GM12878 (cell line): ENCODE data around the gene MAP2K7. TPM values are rescaled to one million over a fixed set of nuclear protein-coding genes. Genes with fewer than 3 reads are reported as not detected.

Experiments
- ATAC-seq: fragments of 200-7000 bp; cut with Tn5 transposase; 3 replicates; pipeline ENCODE4 v1.9.1; 2020; ENCODE audit warnings: mild to moderate bottlenecking, moderate library complexity
- BruUV-seq: library from RNA; stranded (reverse); fragments of 400-500 nt; replicated peaks from 2 replicates; lab custom pipeline; 2021; lab: Mats Ljungman, UMichigan
- CTCF ChIA-PET: fragments of 300-600 bp; sonication (Branson Sonifier 250); formaldehyde crosslinking; extraction: SDS; loops from one replicate; lab custom pipeline; 2021; ENCODE audit warnings: inconsistent platforms; lab: Yijun Ruan, JAX
- POLR2A ChIA-PET: fragments of 350-600 bp; formaldehyde crosslinking; extraction: SDS; loops from one replicate; lab custom pipeline; 2021; ENCODE audit warnings: inconsistent platforms; lab: Charles Lee
- RAD21 ChIA-PET: fragments of 300-600 bp; sonication (Branson Sonifier 250); formaldehyde crosslinking; loops from one replicate; lab custom pipeline; 2023; ENCODE audit warnings: antibody characterized with exemption; ENCODE audit not compliant: unreplicated experiment; lab: Charles Lee
- SMC1A ChIA-PET: fragments of 300-600 bp; sonication (Branson Sonifier 250); formaldehyde crosslinking; loops from one replicate; lab custom pipeline; 2023; ENCODE audit not compliant: unreplicated experiment, uncharacterized antibody; lab: Charles Lee
- DNase-seq: peaks from one replicate; pipeline ENCODE4 v3.0.0-alpha.2; 2011; ENCODE audit warnings: low read depth, low spot score
- FAIRE-seq: peaks from 3 replicates; lab custom pipeline; 2011; peaks lifted over from hg19 to GRCh38; lab: Jason Lieb, UNC
- H2AFZ ChIP-seq: 2 replicates; pipeline ENCODE4 v1.6.0; 2011; ENCODE audit warnings: low read depth, low read length, control low read depth; ENCODE audit not compliant: control insufficient read depth
- H3K27ac ChIP-seq: 2 replicates; pipeline ENCODE4 v1.5.1; 2011; ENCODE audit warnings: control low read depth; ENCODE audit not compliant: control insufficient read depth, insufficient read depth
- H3K27me3 ChIP-seq, 2 experiments: replicated peaks in 1 of 2; 2 replicates each; pipeline versions ENCODE4 v1.6.0 to v1.6.1; 2011; ENCODE audit warnings: low read length in 1 of 2; ENCODE audit not compliant: control insufficient read depth in 2 of 2, insufficient read depth in 2 of 2
- H3K36me3 ChIP-seq, 2 experiments: 2 replicates each; pipeline ENCODE4 v1.5.1; 2011; ENCODE audit warnings: low read length in 1 of 2; ENCODE audit not compliant: control insufficient read depth in 2 of 2, insufficient read depth in 2 of 2
- H3K4me1 ChIP-seq: 2 replicates; pipeline ENCODE4 v1.6.1; 2011; ENCODE audit warnings: mild to moderate bottlenecking, low read length, moderate library complexity, mixed read lengths; ENCODE audit not compliant: control insufficient read depth, insufficient read depth
- H3K4me2 ChIP-seq: 2 replicates; pipeline ENCODE4 v1.6.0; 2011; ENCODE audit warnings: control low read depth; ENCODE audit not compliant: control insufficient read depth, insufficient read depth
- H3K4me3 ChIP-seq: fragments of 200-600 bp; sonication (generic); 2 replicates; pipeline ENCODE4 v1.5.1; 2016
- H3K79me2 ChIP-seq: 2 replicates; pipeline ENCODE4 v1.6.0; 2011; ENCODE audit warnings: low read length; ENCODE audit not compliant: control insufficient read depth, insufficient read depth
- H3K9ac ChIP-seq: 2 replicates; pipeline ENCODE4 v1.8.0; 2011; ENCODE audit warnings: low read length, control low read depth, mixed read lengths; ENCODE audit not compliant: control insufficient read depth, insufficient read depth
- H3K9me3 ChIP-seq: replicated peaks from 3 replicates; pipeline ENCODE4 v1.5.1; 2011; ENCODE audit warnings: mild to moderate bottlenecking, low read length; ENCODE audit not compliant: control insufficient read depth, insufficient read depth
- H4K20me1 ChIP-seq: 2 replicates; pipeline ENCODE4 v1.6.0; 2011; ENCODE audit not compliant: control insufficient read depth, insufficient read depth
- ETV6 ChIP-seq, 2 experiments: fragments of 450-650 bp in 1 of 2; IDR thresholded peaks in 1 of 2; conservative IDR thresholded peaks in 1 of 2; 2 replicates each; pipeline ENCODE4 v1.6.1; 2014; ENCODE audit warnings: antibody characterized with exemption in 1 of 2, borderline replicate concordance in 1 of 2, low read depth in 1 of 2, mild to moderate bottlenecking in 1 of 2, moderate library complexity in 1 of 2
- JUND ChIP-seq: IDR thresholded peaks from 2 replicates; pipeline ENCODE4 v1.6.1; 2012; ENCODE audit warnings: low read depth, mild to moderate bottlenecking, low read length, improper control_type of control experiment, moderate library complexity
- PAX5 ChIP-seq: IDR thresholded peaks from 2 replicates; pipeline ENCODE4 v1.6.1; 2011; ENCODE audit warnings: low read depth, low read length, borderline replicate concordance
- RB1 ChIP-seq: fragments of 450-650 bp; formaldehyde crosslinking; IDR thresholded peaks from 2 replicates; pipeline ENCODE4 v1.6.1; 2017; ENCODE audit warnings: mild to moderate bottlenecking, borderline replicate concordance
- SMARCA5 ChIP-seq: fragments of 450-650 bp; IDR thresholded peaks from 2 replicates; pipeline ENCODE4 v1.6.1; 2017; ENCODE audit warnings: mild to moderate bottlenecking
- WGBS: methylation state at CpG from one replicate; pipeline ENCODE4 v1.1.6; 2016; ENCODE audit warnings: low lambda C conversion rate; ENCODE audit not compliant: insufficient replicate concordance, insufficient coverage; ENCODE audit errors: missing lambda C conversion rate; 5-methylcytosine and 5-hydroxymethylcytosine counted together
- in situ Hi-C: fragments of 300-500 bp; cut with MboI; formaldehyde crosslinking; loops from 9 replicates; pipeline ENCODE4 v1.14.3; 2018; ENCODE audit warnings: mixed read lengths
- intact Hi-C: fragments of 100-400 bp; cut with micrococcal nuclease; formaldehyde crosslinking; loops from one replicate; pipeline ENCODE4 v1.14.2; 2022; ENCODE audit not compliant: unreplicated experiment
- polyA plus RNA-seq, 11 experiments: library from polyadenylated mRNA; depleted of rRNA in 4 of 11; unstranded in 6 of 11; stranded (reverse) in 5 of 11; fragments of >200 nt; fragmentation: Nextera tagmentation in 4 of 11; fragmentation: Illumina TruSeq in 1 of 11; extraction: Ambion mirVana in 4 of 11; extraction: Trizol in 1 of 11; gene quantifications; 1 replicate in 1 of 11; 2 replicates in 10 of 11; pipeline versions ENCODE4 v1.2.1 to v1.2.3, GENCODE V29; 2011 to 2016; ENCODE audit warnings: inconsistent platforms in 2 of 11, missing spikeins in 2 of 11, low read depth in 1 of 11
- total RNA-seq, 4 experiments: library from RNA; depleted of rRNA in 3 of 4; stranded (reverse); fragments of >200 nt in 3 of 4; fragmentation: Illumina TruSeq in 1 of 4; extraction: Trizol in 1 of 4; gene quantifications; 2 replicates each; pipeline versions ENCODE4 v1.2.1 to v1.2.3, GENCODE V29; 2013 to 2021
- TF ChIP-seq, protein P1 (sequence below): fragments of 450-650 bp; conservative IDR thresholded peaks from 2 replicates; pipeline ENCODE4 v1.6.1; 2017; ENCODE audit warnings: mild to moderate bottlenecking, moderate library complexity

The MAP2K7 gene
- total and polyA plus RNA-seq, 10 of the 15 experiments (the other 5 are each of a cell fraction or from before 2014, with no cell fraction given), result 0.34 to 32.2 (median 6.7) TPM

DNA sequence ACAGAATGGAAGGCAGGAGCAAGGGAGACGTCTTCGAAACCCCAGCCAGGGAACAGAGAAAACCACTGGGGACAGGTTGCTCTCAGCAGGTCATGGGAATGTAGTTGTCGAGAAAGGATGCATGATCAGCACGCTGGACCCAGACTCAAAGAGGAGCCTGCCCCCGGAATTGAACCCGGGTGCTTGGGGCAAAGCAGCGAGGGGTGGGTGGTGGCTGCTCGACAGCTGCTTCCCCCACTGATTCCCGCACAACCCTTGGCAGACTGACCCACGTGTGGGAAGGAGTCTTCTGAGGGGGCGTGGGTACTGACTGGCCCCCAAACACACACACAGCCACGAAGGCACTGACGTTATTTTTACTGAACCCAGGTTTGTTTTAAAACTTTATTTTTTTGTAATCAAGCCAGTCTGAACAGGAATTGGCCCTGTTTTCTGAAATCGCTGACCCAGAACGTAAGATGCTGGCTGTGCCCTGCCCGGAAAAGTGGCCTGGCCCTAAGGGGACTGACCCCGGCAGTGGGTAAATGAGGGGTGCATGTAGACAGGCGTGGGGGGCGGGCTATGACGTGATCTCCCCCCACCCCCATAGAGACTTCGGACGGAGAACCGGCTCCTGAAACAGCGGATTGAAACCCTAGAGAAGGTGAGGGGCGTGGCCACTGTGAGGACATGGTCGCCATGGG lies 48.1 kb upstream of the MAP2K7 start:
- ATAC-seq (no peak), FAIRE-seq (no peak), DNase-seq (no peak)
- no peak overlapping the region for H2AFZ ChIP-seq
- no peak overlapping the region for H3K27ac ChIP-seq
- no TSS peak for BruUV-seq
- ChIA-PET CTCF (interaction anchor here (2.5 kb wide), 1 partner anchor 13 kb away, joined by 12 read pairs; no protein-coding TSS in a partner anchor), SMC1A (no interaction called here), RAD21 (no interaction called here), POLR2A (no interaction called here)
- H4K20me1 ChIP-seq, result no peaks in the 10 kb centered on the region
- H3K79me2 ChIP-seq, result no peaks in the 10 kb centered on the region
- 71% methylated on average over 26 of the region's 26 CpGs for whole genome bisulfite sequencing
- H3K27me3 ChIP-seq, result no peaks in the 10 kb centered on the region
- no peak overlapping the region for H3K9ac ChIP-seq
- H3K4me1 ChIP-seq, result no peaks in the 10 kb centered on the region; the same call in 1 of the 2 replicates
- H3K4me3 ChIP-seq, result no peak overlapping the region
- intact Hi-C loops (no loop called here), in situ Hi-C loops (no loop called here)
- TF ChIP-seq PAX5 (no peak), JUND (no peak), ETV6 (conservative IDR thresholded peaks at IDR 0.05 in 1 of 2, IDR thresholded peaks at IDR 0.05 in 1 of 2; ENCODE audit: borderline replicate concordance in 1 of 2, low read depth in 1 of 2) (no peak), RB1 (no peak), SMARCA5 (no peak)
- TF ChIP-seq, protein P1, sequence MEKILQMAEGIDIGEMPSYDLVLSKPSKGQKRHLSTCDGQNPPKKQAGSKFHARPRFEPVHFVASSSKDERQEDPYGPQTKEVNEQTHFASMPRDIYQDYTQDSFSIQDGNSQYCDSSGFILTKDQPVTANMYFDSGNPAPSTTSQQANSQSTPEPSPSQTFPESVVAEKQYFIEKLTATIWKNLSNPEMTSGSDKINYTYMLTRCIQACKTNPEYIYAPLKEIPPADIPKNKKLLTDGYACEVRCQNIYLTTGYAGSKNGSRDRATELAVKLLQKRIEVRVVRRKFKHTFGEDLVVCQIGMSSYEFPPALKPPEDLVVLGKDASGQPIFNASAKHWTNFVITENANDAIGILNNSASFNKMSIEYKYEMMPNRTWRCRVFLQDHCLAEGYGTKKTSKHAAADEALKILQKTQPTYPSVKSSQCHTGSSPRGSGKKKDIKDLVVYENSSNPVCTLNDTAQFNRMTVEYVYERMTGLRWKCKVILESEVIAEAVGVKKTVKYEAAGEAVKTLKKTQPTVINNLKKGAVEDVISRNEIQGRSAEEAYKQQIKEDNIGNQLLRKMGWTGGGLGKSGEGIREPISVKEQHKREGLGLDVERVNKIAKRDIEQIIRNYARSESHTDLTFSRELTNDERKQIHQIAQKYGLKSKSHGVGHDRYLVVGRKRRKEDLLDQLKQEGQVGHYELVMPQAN, result no peak
- H3K4me2 ChIP-seq, result no peak overlapping the region
- H3K36me3 ChIP-seq, result no peaks in the 10 kb centered on the region
- H3K9me3 ChIP-seq, result no peaks in the 10 kb centered on the region
